Activated CD4-positive, alpha-beta T cell treated with anti-CD3 and anti-CD28 coated beads, Interleukin-2, Interleukin-4, amounts not matched to agents 100 ng/mL and 50 ng/mL, durations not matched to agents 16 hours and 8 hours (primary cell): Measurements from ENCODE around the gene SPOUT1.
A peak's percentile ranks its signal among the peaks of the same experiment; 100 is the strongest.

Source experiments
- DNase-seq: peaks from one replicate; pipeline ENCODE4 v3.0.0-alpha.2; 2020; ENCODE audit warnings: low spot score

The SPOUT1 gene

DNA sequence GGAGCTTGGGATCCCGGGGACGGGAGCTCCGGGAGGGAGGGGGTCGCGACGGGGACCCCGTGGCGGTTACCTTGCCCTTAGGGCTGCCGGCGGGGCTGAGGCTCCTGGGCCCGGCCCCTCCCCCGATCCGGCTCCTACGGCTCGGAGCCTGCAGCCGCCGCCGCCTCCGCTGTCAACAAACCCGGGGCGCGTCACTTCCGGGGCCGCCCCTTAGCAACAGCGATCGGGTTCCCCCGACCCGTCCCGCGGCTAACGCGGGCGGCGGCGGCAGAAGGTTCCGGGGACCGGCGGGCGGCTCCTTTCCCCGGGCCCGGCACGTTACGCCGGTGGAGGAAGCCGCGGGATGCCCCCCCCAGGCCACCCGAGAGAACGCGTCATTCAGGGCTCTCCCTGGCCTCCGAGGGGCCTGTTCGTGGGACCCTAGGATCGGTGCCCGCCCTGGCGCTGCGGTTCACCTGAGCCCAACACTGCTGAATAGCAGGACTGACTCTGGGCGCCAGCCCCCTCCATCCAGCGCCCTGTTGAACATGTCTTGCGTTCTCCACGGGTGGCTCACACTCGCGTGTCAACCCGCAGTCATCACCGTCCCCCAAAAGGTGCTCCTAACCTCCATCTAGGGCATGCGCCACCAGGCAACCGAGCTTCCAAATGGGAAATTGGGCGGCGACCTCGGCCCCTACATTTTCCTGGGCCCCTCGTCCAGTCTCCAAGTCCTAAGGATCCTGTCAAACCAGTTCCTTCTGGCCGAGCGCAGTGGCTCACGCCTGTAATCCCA is 57.7 kb downstream of the SPOUT1 start, which contains the start of gene ZER1:
TSS of gene ZER1 (minus strand) at position 183 of the 775 bp plus-strand sequence. CDS start 16,362 bp downstream, outside the sequence.
- DNase-seq, result peak; percentile 91

DNA sequence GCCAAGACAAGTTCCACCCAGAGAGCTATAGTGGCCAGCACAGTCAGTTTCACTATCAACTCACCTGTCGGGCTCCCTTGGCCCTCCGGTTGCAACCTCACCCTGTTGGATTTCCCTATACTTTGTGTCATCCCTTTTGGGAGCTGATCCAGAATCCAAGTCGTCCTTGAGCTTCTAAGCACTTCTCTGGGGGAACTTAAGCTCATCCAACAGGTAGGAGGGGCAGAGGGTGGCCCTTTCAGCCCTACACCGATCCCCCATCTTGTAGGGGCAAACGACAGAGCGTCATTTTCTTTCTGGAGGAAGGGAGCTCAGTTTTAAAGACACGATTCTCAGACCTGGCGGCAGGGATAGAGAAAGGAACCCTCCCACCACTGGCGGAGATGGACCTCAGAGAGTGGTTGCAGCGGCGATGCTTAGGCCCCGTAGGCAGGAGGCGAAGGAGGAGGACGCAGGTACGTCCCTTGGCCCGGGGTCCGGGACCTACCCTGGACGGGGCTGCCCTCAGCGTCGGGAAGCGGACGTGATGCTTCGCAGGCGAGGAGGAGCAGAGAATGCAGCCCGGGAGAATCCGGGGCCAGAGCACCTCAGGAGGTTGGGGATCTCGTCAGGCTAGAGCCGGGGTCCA is 58.4 kb downstream of the SPOUT1 start:
- peak; percentile 3 for DNase-seq

DNA sequence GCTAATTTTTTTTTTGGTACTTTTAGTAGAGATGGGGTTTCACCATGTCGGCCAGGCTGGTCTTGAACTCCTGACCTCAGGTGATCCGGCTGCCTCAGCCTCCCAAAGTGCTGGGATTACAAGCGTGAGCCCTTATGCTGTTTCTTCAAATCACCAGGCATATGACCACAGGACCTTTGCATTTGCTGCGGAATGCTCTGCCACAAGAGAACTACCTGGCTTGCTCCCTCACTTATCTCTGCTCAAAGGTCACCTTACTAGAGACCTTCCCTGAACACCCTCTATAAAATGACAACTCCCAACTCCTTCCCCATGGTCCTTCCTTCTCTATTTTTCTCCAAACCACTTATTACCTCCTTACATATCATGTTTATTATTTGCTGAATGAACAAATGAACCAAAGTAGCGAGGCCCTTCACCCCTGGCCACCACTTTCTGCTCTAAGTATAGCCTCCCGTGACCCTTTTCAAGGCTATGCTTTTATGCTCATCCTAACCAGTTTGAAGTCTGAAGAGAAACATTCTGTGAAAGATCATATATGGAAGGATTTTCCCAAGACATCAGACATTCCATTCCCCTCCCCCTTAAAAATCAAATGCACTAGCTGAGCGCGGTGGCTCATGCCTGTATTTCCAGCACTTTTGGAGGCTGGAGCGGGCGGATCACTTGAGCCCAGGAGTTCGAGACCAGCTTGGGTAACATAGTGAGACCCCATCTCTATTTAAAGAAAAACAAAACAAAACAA is 59.1 kb downstream of the SPOUT1 start:
- DNase-seq, result no peak
